Endothelial cell of umbilical vein (primary cell): ENCODE results near the gene UBE4B. TPM values are rescaled to one million over a fixed set of nuclear protein-coding genes. Genes with fewer than 3 reads are reported as not detected.

Source experiments
- BruUV-seq: library from RNA; stranded (reverse); fragments of 400-500 nt; replicated peaks from 2 replicates; lab custom pipeline; 2021; lab: Mats Ljungman, UMichigan
- CTCF ChIA-PET: fragments of 300-600, 350-600 bp; sonication (Branson Sonifier 250); formaldehyde crosslinking; loops from one replicate; lab custom pipeline; 2021; ENCODE audit warnings: antibody characterized with exemption, inconsistent platforms; lab: Charles Lee
- POLR2A ChIA-PET: fragments of 300-600, 350-600 bp; sonication (Branson Sonifier 250); formaldehyde crosslinking; loops from one replicate; lab custom pipeline; 2021; ENCODE audit warnings: antibody characterized with exemption, inconsistent platforms; lab: Charles Lee
- DNase-seq: peaks from one replicate; pipeline ENCODE4 v3.0.0-alpha.2; 2011; ENCODE audit warnings: low read depth, low spot score
- FAIRE-seq: peaks from 2 replicates; lab custom pipeline; 2011; peaks lifted over from hg19 to GRCh38; lab: Jason Lieb, UNC
- H2AFZ ChIP-seq: 2 replicates; pipeline ENCODE4 v1.6.0; 2012; ENCODE audit warnings: low read depth, low read length, control low read depth, inconsistent platforms
- H3K27ac ChIP-seq: 2 replicates; pipeline ENCODE4 v1.5.1; 2011; ENCODE audit warnings: low read depth, mild to moderate bottlenecking, control low read depth, low read length, moderate library complexity; ENCODE audit not compliant: insufficient read depth
- H3K27me3 ChIP-seq, 2 experiments: 2 replicates each; pipeline versions ENCODE4 v1.6.0 to v1.6.1; 2011; ENCODE audit warnings: low read length in 2 of 2, mixed read lengths in 1 of 2; ENCODE audit not compliant: control insufficient read depth in 2 of 2, insufficient read depth in 2 of 2
- H3K36me3 ChIP-seq, 2 experiments: 2 replicates in 1 of 2; 3 replicates in 1 of 2; pipeline ENCODE4 v1.5.1; 2011; ENCODE audit warnings: low read length in 2 of 2, mild to moderate bottlenecking in 1 of 2, moderate library complexity in 1 of 2; ENCODE audit not compliant: control insufficient read depth in 2 of 2, insufficient read depth in 2 of 2; ENCODE audit errors: extremely low read depth in 1 of 2
- H3K4me1 ChIP-seq: 3 replicates; pipeline ENCODE4 v1.5.1; 2011; ENCODE audit warnings: mild to moderate bottlenecking, low read length; ENCODE audit not compliant: control insufficient read depth, insufficient read depth; ENCODE audit errors: extremely low read depth
- H3K4me2 ChIP-seq: 2 replicates; pipeline ENCODE4 v1.6.1; 2011; ENCODE audit warnings: low read length, control low read depth, mixed read lengths; ENCODE audit not compliant: insufficient read depth
- H3K4me3 ChIP-seq, 3 experiments: fragments of 200-600 bp in 1 of 3; sonication (generic), shearing (Covaris generic) in 1 of 3; replicated peaks in 1 of 3; 2 replicates each; pipeline ENCODE4 v1.5.1; 2011 to 2016; ENCODE audit warnings: control low read depth in 3 of 3, low read length in 3 of 3, mild to moderate bottlenecking in 2 of 3, inconsistent platforms in 1 of 3, low read depth in 1 of 3, moderate library complexity in 1 of 3; ENCODE audit not compliant: insufficient read depth in 1 of 3
- H3K79me2 ChIP-seq: 2 replicates; pipeline ENCODE4 v1.6.0; 2012; ENCODE audit warnings: low read length, inconsistent platforms; ENCODE audit not compliant: control insufficient read depth, insufficient read depth
- H3K9ac ChIP-seq: replicated peaks from 2 replicates; pipeline ENCODE3; 2011; ENCODE audit warnings: low read length, control low read depth; ENCODE audit not compliant: insufficient read depth; ENCODE audit errors: extremely low read depth
- H3K9me1 ChIP-seq: replicated peaks from 3 replicates; pipeline ENCODE4 v1.6.0; 2011; ENCODE audit warnings: mild to moderate bottlenecking, low read length; ENCODE audit not compliant: control insufficient read depth, insufficient read depth; ENCODE audit errors: extremely low read depth
- H3K9me3 ChIP-seq: replicated peaks from 2 replicates; pipeline ENCODE4 v1.5.1; 2012; ENCODE audit warnings: low read length, inconsistent platforms; ENCODE audit not compliant: control insufficient read depth, insufficient read depth
- H4K20me1 ChIP-seq: replicated peaks from 2 replicates; pipeline ENCODE3; 2011; ENCODE audit warnings: mild to moderate bottlenecking, low read length; ENCODE audit not compliant: control insufficient read depth, insufficient read depth; ENCODE audit errors: extremely low read depth
- CTCF ChIP-seq, 2 donors: IDR thresholded peaks; 1 replicate in 1 of 2; 2 replicates in 1 of 2; pipeline ENCODE4 v1.5.1; 2011; ENCODE audit warnings: low read length in 2 of 2, mild to moderate bottlenecking in 2 of 2, moderate library complexity in 2 of 2, control low read depth in 1 of 2, inconsistent platforms in 1 of 2, low read depth in 1 of 2; ENCODE audit not compliant: insufficient read depth in 1 of 2; ENCODE audit errors: extremely low read depth in 1 of 2
- EZH2 ChIP-seq: IDR thresholded peaks from 2 replicates; pipeline ENCODE4 v1.6.1; 2012; ENCODE audit warnings: borderline replicate concordance, low read depth, mild to moderate bottlenecking, moderate library complexity, low read length, inconsistent platforms; ENCODE audit not compliant: severe bottlenecking
- FOS ChIP-seq: IDR thresholded peaks from 2 replicates; pipeline ENCODE4 v1.6.1; 2011; ENCODE audit warnings: mild to moderate bottlenecking, low read length, moderate library complexity, borderline replicate concordance; ENCODE audit not compliant: insufficient read depth
- GATA2 ChIP-seq: IDR thresholded peaks from 2 replicates; pipeline ENCODE4 v1.7.0; 2011; ENCODE audit warnings: low read depth, mild to moderate bottlenecking, moderate library complexity, mixed read lengths, low read length; ENCODE audit not compliant: insufficient read length, insufficient read depth
- JUN ChIP-seq: IDR thresholded peaks from 2 replicates; pipeline ENCODE4 v1.6.1; 2011; ENCODE audit warnings: borderline replicate concordance, low read depth; ENCODE audit not compliant: insufficient read length, insufficient read depth
- MAX ChIP-seq: IDR thresholded peaks from 2 replicates; pipeline ENCODE4 v1.6.1; 2011; ENCODE audit not compliant: insufficient read depth, insufficient read length
- MYC ChIP-seq: IDR thresholded peaks from one replicate; pipeline ENCODE4 v1.6.1; 2011; ENCODE audit warnings: mild to moderate bottlenecking, low read depth, low read length
- POLR2A ChIP-seq: IDR thresholded peaks from 2 replicates; pipeline ENCODE4 v1.6.1; 2012; ENCODE audit warnings: low read depth, mild to moderate bottlenecking, control low read depth, low read length
- POLR2AphosphoS5 ChIP-seq: IDR thresholded peaks from 2 replicates; pipeline ENCODE4 v1.6.1; 2012; ENCODE audit warnings: low read depth, mild to moderate bottlenecking, control low read depth, low read length, moderate library complexity; ENCODE audit not compliant: insufficient read depth
- dilution Hi-C: fragments of 300-500 bp; cut with MboI; formaldehyde crosslinking; loops from one replicate; pipeline ENCODE4 v1.15.0; 2019; ENCODE audit warnings: low sequenced_read_pairs; ENCODE audit not compliant: extremely low pct_ligation_motif_present
- intact Hi-C: fragments of 100-400 bp; cut with micrococcal nuclease; formaldehyde crosslinking; loops from one replicate; pipeline ENCODE4 v1.10.0; 2022
- polyA plus RNA-seq, 4 experiments: library from polyadenylated mRNA; depleted of rRNA in 3 of 4; stranded (reverse) in 3 of 4; unstranded in 1 of 4; fragments of >200 nt; gene quantifications; 2 replicates each; pipeline versions ENCODE4 v1.2.1 to v1.2.3, GENCODE V29; 2011 to 2012; ENCODE audit warnings: missing spikeins in 1 of 4
- total RNA-seq: library from RNA; stranded (reverse); gene quantifications from 2 replicates; pipeline ENCODE4 v1.2.3, GENCODE V29; 2021

UBE4B gene
- total and polyA plus RNA-seq, 2 donors (not counting 3 experiments of a cell fraction or from before 2014, with no cell fraction given) = 17.8 to 54.5 TPM

- FAIRE-seq = no peak
- H4K20me1 ChIP-seq = no peaks in the 10 kb centered on the region
- no TSS peak for BruUV-seq
These were observed 19.6 kb downstream of the UBE4B start for GRCh38 chr1:10052347-10052746.

More at GRCh38 chr1:10052347-10052746, 19.6 kb downstream of the UBE4B start:
- no peak overlapping the region for H3K4me3 ChIP-seq
- H3K9me3 ChIP-seq = no peaks in the 10 kb centered on the region
- no peaks in the 10 kb centered on the region for H3K36me3 ChIP-seq
- H3K9ac ChIP-seq = no peak overlapping the region
- dilution Hi-C loops = no loop called here
- no peak for DNase-seq
- no peak overlapping the region for H3K27ac ChIP-seq
- no peaks in the 10 kb centered on the region for H3K4me1 ChIP-seq
- H2AFZ ChIP-seq = no peak overlapping the region
- peaks cover 45% of the 10 kb centered on the region for H3K79me2 ChIP-seq
- H3K9me1 ChIP-seq = no peaks in the 10 kb centered on the region
- no peak overlapping the region for H3K4me2 ChIP-seq
- H3K27me3 ChIP-seq = no peaks in the 10 kb centered on the region
- ChIA-PET CTCF (interaction anchor here (1.5 kb wide), 1 partner anchor 9 kb away, joined by 6 read pairs; no protein-coding TSS in a partner anchor), POLR2A (no interaction called here)
- intact Hi-C loops = no loop called here
- TF ChIP-seq JUN (no peak), MAX (no peak), EZH2 (no peak), GATA2 (no peak), POLR2AphosphoS5 (no peak), FOS (no peak), CTCF (IDR thresholded peaks at IDR 0.05; ENCODE audit: extremely low read depth in 1 of 2, insufficient read depth in 1 of 2, low read depth in 1 of 2, low read length in 2 of 2) (no peak), MYC (no peak), POLR2A (no peak)
